ENCODE data around the gene BTBD2. TPM values are rescaled to one million over a fixed set of nuclear protein-coding genes. Genes with fewer than 3 reads are reported as not detected.

The BTBD2 gene
- total and polyA plus RNA-seq, 4 donors: 7.4 to 25.1 (median 20.2) TPM

- H3K4me3 ChIP-seq (ENCODE audit: low read depth in 1 of 3, low read length in 3 of 3): no peak overlapping the region
- no peaks in the 10 kb centered on the region for H3K9me3 ChIP-seq (ENCODE audit: control insufficient read depth in 4 of 4, low read length in 3 of 4)
- H3K36me3 ChIP-seq (ENCODE audit: control insufficient read depth in 4 of 4, insufficient read depth in 3 of 4, low read depth in 1 of 4, low read length in 3 of 4): peaks cover 0 to 2% (median under 1%) of the 10 kb centered on the region in 4 donors
- no peak overlapping the region for H3K27ac ChIP-seq (ENCODE audit: low read depth in 1 of 2, low read length in 2 of 2)
- peaks cover 0 to 11% (median 1%) of the 10 kb centered on the region in 4 donors for H3K4me1 ChIP-seq (ENCODE audit: control insufficient read depth in 4 of 4, insufficient read depth in 4 of 4, low read length in 3 of 4)
- no peak for DNase-seq (ENCODE audit: low spot score)
- no peak overlapping the region for H3K9ac ChIP-seq (ENCODE audit: low read depth in 1 of 2, low read length in 2 of 2)
- H3K27me3 ChIP-seq (ENCODE audit: control insufficient read depth in 4 of 4, insufficient read depth in 4 of 4, low read length in 3 of 4): no peaks in the 10 kb centered on the region
- TF ChIP-seq GABPA (IDR thresholded peaks at IDR 0.05 in 1 of 2, conservative IDR thresholded peaks at IDR 0.05 in 1 of 2): no peak
- no peak for TF ChIP-seq JUND (IDR thresholded peaks at IDR 0.05)
- no peak for TF ChIP-seq HNF4G (IDR thresholded peaks at IDR 0.05)
- TF ChIP-seq NR2F2 (IDR thresholded peaks at IDR 0.05): no peak
- TF ChIP-seq REST (IDR thresholded peaks at IDR 0.05): no peak
- no peak for TF ChIP-seq SP1 (IDR thresholded peaks at IDR 0.05)
- TF ChIP-seq, protein P1, sequence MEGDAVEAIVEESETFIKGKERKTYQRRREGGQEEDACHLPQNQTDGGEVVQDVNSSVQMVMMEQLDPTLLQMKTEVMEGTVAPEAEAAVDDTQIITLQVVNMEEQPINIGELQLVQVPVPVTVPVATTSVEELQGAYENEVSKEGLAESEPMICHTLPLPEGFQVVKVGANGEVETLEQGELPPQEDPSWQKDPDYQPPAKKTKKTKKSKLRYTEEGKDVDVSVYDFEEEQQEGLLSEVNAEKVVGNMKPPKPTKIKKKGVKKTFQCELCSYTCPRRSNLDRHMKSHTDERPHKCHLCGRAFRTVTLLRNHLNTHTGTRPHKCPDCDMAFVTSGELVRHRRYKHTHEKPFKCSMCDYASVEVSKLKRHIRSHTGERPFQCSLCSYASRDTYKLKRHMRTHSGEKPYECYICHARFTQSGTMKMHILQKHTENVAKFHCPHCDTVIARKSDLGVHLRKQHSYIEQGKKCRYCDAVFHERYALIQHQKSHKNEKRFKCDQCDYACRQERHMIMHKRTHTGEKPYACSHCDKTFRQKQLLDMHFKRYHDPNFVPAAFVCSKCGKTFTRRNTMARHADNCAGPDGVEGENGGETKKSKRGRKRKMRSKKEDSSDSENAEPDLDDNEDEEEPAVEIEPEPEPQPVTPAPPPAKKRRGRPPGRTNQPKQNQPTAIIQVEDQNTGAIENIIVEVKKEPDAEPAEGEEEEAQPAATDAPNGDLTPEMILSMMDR (IDR thresholded peaks at IDR 0.05; ENCODE audit: low read depth, low read length, missing input control): no peak
- TF ChIP-seq ATF3 (IDR thresholded peaks at IDR 0.05): no peak
- TF ChIP-seq FOXA2 (IDR thresholded peaks at IDR 0.05): no peak
- TF ChIP-seq HNF4A (conservative IDR thresholded peaks at IDR 0.05): no peak
- no peak for TF ChIP-seq EGR1 (IDR thresholded peaks at IDR 0.05; ENCODE audit: low read depth in 2 of 2)
- no peak for TF ChIP-seq RAD21 (IDR thresholded peaks at IDR 0.05)
- no peak for TF ChIP-seq MAX (IDR thresholded peaks at IDR 0.05)
- no peak for TF ChIP-seq TAF1 (conservative IDR thresholded peaks at IDR 0.05)
- TF ChIP-seq YY1 (IDR thresholded peaks at IDR 0.05): no peak
- 95% methylated on average over 20 of the region's 20 CpGs for WGBS
Measured at GRCh38 chr19:2010135-2010668, 5.3 kb downstream of the BTBD2 start.

- Histone ChIP-seq H3K36me3 (ENCODE audit: control insufficient read depth in 4 of 4, insufficient read depth in 3 of 4, low read depth in 1 of 4, low read length in 3 of 4) (peaks cover 5 to 17% (median 9%) of the 10 kb centered on the region in 4 donors), H3K27me3 (ENCODE audit: control insufficient read depth in 4 of 4, insufficient read depth in 4 of 4, low read length in 3 of 4) (no peaks in the 10 kb centered on the region), H3K4me1 (ENCODE audit: control insufficient read depth in 4 of 4, insufficient read depth in 4 of 4, low read length in 3 of 4) (no peaks in the 10 kb centered on the region), H3K9ac (ENCODE audit: low read depth in 1 of 2, low read length in 2 of 2) (no peak overlapping the region), H3K9me3 (ENCODE audit: control insufficient read depth in 4 of 4, low read length in 3 of 4) (no peaks in the 10 kb centered on the region), H3K27ac (ENCODE audit: low read depth in 1 of 2, low read length in 2 of 2) (no peak overlapping the region), H3K4me3 (ENCODE audit: low read depth in 1 of 3, low read length in 3 of 3) (no peak overlapping the region)
- DNase-seq (ENCODE audit: low spot score): no peak
- 98% methylated on average over 4 of the region's 4 CpGs for WGBS
- TF ChIP-seq RXRA (IDR thresholded peaks at IDR 0.05) (no peak), SP1 (IDR thresholded peaks at IDR 0.05) (no peak), EGR1 (IDR thresholded peaks at IDR 0.05; ENCODE audit: low read depth in 2 of 2) (no peak), ATF3 (IDR thresholded peaks at IDR 0.05) (no peak), GABPA (IDR thresholded peaks at IDR 0.05 in 1 of 2, conservative IDR thresholded peaks at IDR 0.05 in 1 of 2) (no peak), HNF4G (IDR thresholded peaks at IDR 0.05) (no peak), REST (IDR thresholded peaks at IDR 0.05) (no peak), JUND (IDR thresholded peaks at IDR 0.05) (no peak), RAD21 (IDR thresholded peaks at IDR 0.05) (no peak), TAF1 (conservative IDR thresholded peaks at IDR 0.05) (no peak), YY1 (IDR thresholded peaks at IDR 0.05) (no peak)
- TF ChIP-seq, protein P1 (IDR thresholded peaks at IDR 0.05; ENCODE audit: low read depth, low read length, missing input control): no peak
Measured at GRCh38 chr19:2003874-2004273, 11.6 kb downstream of the BTBD2 start.

Measured in liver (tissue), 9 donors.